HK-2 (cell line): ENCODE data around the gene KLF11.
A peak's percentile ranks its signal among the peaks of the same experiment; 100 is the strongest.

ENCODE experiments used
- DNase-seq: peaks from one replicate; pipeline ENCODE4 v3.0.0-alpha.2; 2018; ENCODE audit not compliant: unreplicated experiment

The KLF11 gene

GRCh38 chr2:10064932-10065772, 21.8 kb downstream of the KLF11 start:
- DNase-seq: no peak

GRCh38 chr2:10065773-10066055, 22.4 kb downstream of the KLF11 start:
- DNase-seq: no peak

- DNase-seq: no peak
Observed at GRCh38 chr2:10067330-10067729, 24.0 kb downstream of the KLF11 start.

- no peak for DNase-seq
Observed at GRCh38 chr2:10067881-10068280, 24.5 kb downstream of the KLF11 start.

- DNase-seq: no peak
Observed at GRCh38 chr2:10071176-10071575, 27.8 kb downstream of the KLF11 start.

- no peak for DNase-seq
Observed at GRCh38 chr2:10071595-10071994, 28.2 kb downstream of the KLF11 start.

- peak; percentile 83 for DNase-seq
Observed at GRCh38 chr2:10072656-10073480, 29.5 kb downstream of the KLF11 start.

- DNase-seq: no peak
Observed at GRCh38 chr2:10073706-10074105, 30.4 kb downstream of the KLF11 start.

GRCh38 chr2:10075101-10075500, 31.8 kb downstream of the KLF11 start:
- no peak for DNase-seq

- DNase-seq: no peak
Observed at GRCh38 chr2:10075571-10076209, 32.3 kb downstream of the KLF11 start.

GRCh38 chr2:10076511-10076910, 33.2 kb downstream of the KLF11 start:
- no peak for DNase-seq

- DNase-seq: no peak
Observed at GRCh38 chr2:10076988-10077527, 33.7 kb downstream of the KLF11 start.

- DNase-seq: no peak
Observed at GRCh38 chr2:10078001-10078400, 34.7 kb downstream of the KLF11 start.

GRCh38 chr2:10078704-10079265, 35.4 kb downstream of the KLF11 start:
- DNase-seq: no peak

- peak; percentile 48 for DNase-seq
Observed at GRCh38 chr2:10079266-10079869, 36.0 kb downstream of the KLF11 start.

GRCh38 chr2:10079870-10080535, 36.7 kb downstream of the KLF11 start, which contains the start of gene CYS1:
TSS of gene CYS1 (minus strand) at chr2:10080411. CDS start at chr2:10080223, 188 bp downstream.
- peak; percentile 57 for DNase-seq

GRCh38 chr2:10080536-10081304, 37.4 kb downstream of the KLF11 start:
- peak; percentile 38 for DNase-seq

GRCh38 chr2:10083046-10083445, 39.7 kb downstream of the KLF11 start:
- no peak for DNase-seq

GRCh38 chr2:10083692-10084211, 40.4 kb downstream of the KLF11 start:
- no peak for DNase-seq
